Measurements from ENCODE around the gene CDH23. TPM values are rescaled to one million over a fixed set of nuclear protein-coding genes. Genes with fewer than 3 reads are reported as not detected.

CDH23 gene
- total and polyA plus RNA-seq, 2 experiments from 2014 or later, result 0.30 to 1.5 TPM

GRCh38 chr10:71582506-71583475, 186.1 kb downstream of the CDH23 start:
- 58% methylated on average over 10 of the region's 21 CpGs for WGBS (ENCODE audit: low lambda C conversion rate, missing lambda C conversion rate)
- no peak overlapping the region for H3K4me2 ChIP-seq

DNA sequence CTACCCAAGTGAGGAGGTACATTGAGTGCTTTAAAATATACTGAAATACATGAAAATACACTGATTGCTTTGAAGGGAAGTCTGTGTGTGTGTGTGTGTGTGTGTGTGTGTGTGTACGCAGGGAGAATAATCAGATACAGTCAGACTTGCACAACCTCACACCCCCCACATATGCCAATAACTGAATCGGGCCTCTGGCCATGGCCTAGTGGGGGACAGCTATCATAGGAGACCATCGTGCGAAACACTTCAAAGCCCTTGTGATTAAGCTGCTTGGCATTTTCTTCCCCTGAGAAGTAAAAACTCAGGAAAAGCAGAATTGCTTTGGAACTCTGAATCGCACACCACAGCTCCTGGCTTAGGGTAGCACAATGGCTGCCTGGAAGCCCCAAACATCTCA, 187.7 kb downstream of the CDH23 start:
- Histone ChIP-seq H3K4me2 (no peak overlapping the region), H2AFZ (no peak overlapping the region), H3K27me3 (peaks cover 7% of the 10 kb centered on the region), H3K79me2 (no peaks in the 10 kb centered on the region), H3K9me3 (ENCODE audit: low read depth) (no peaks in the 10 kb centered on the region), H3K4me3 (no peak overlapping the region), H3K9me2 (replicated peaks; ENCODE audit: insufficient read depth) (no peaks in the 10 kb centered on the region), H3K36me3 (replicated peaks; ENCODE audit: insufficient read depth, low read depth) (no peaks in the 10 kb centered on the region), H3K27ac (no peak overlapping the region), H4K20me1 (ENCODE audit: insufficient read depth, poor library complexity, severe bottlenecking) (no peaks in the 10 kb centered on the region), H3K4me1 (ENCODE audit: insufficient read depth) (no peaks in the 10 kb centered on the region)
- no peak for TF ChIP-seq EZH2 (IDR thresholded peaks at IDR 0.05; ENCODE audit: borderline replicate concordance)
- TF ChIP-seq EZH2phosphoT487 (IDR thresholded peaks at IDR 0.05; ENCODE audit: low read depth, severe bottlenecking, unreplicated experiment), result no peak
- TF ChIP-seq, protein P1, sequence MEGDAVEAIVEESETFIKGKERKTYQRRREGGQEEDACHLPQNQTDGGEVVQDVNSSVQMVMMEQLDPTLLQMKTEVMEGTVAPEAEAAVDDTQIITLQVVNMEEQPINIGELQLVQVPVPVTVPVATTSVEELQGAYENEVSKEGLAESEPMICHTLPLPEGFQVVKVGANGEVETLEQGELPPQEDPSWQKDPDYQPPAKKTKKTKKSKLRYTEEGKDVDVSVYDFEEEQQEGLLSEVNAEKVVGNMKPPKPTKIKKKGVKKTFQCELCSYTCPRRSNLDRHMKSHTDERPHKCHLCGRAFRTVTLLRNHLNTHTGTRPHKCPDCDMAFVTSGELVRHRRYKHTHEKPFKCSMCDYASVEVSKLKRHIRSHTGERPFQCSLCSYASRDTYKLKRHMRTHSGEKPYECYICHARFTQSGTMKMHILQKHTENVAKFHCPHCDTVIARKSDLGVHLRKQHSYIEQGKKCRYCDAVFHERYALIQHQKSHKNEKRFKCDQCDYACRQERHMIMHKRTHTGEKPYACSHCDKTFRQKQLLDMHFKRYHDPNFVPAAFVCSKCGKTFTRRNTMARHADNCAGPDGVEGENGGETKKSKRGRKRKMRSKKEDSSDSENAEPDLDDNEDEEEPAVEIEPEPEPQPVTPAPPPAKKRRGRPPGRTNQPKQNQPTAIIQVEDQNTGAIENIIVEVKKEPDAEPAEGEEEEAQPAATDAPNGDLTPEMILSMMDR (IDR thresholded peaks at IDR 0.05; ENCODE audit: poor library complexity), result no peak
- DNase-seq (ENCODE audit: low spot score), result no peak
- 74% methylated on average over 5 of the region's 5 CpGs for WGBS (ENCODE audit: low lambda C conversion rate, missing lambda C conversion rate)

More at GRCh38 chr10:71582506-71583475, 186.1 kb downstream of the CDH23 start:
- Histone ChIP-seq H3K4me3 (no peak overlapping the region), H4K20me1 (ENCODE audit: insufficient read depth, poor library complexity, severe bottlenecking) (no peaks in the 10 kb centered on the region), H3K27ac (no peak overlapping the region), H2AFZ (no peak overlapping the region), H3K9me2 (replicated peaks; ENCODE audit: insufficient read depth) (no peaks in the 10 kb centered on the region), H3K27me3 (peaks cover 7% of the 10 kb centered on the region), H3K36me3 (replicated peaks; ENCODE audit: insufficient read depth, low read depth) (no peaks in the 10 kb centered on the region), H3K4me1 (ENCODE audit: insufficient read depth) (no peaks in the 10 kb centered on the region), H3K79me2 (no peaks in the 10 kb centered on the region), H3K9me3 (ENCODE audit: low read depth) (no peaks in the 10 kb centered on the region)
- no peak for DNase-seq (ENCODE audit: low spot score)
- TF ChIP-seq EZH2phosphoT487 (IDR thresholded peaks at IDR 0.05; ENCODE audit: low read depth, severe bottlenecking, unreplicated experiment), result no peak
- TF ChIP-seq, protein P1 (IDR thresholded peaks at IDR 0.05; ENCODE audit: poor library complexity), result no peak

GRCh38 chr10:71584902-71585563, 188.3 kb downstream of the CDH23 start:
- TF ChIP-seq EZH2phosphoT487 (IDR thresholded peaks at IDR 0.05; ENCODE audit: low read depth, severe bottlenecking, unreplicated experiment), result no peak
- no peak for TF ChIP-seq EZH2 (IDR thresholded peaks at IDR 0.05; ENCODE audit: borderline replicate concordance)
- TF ChIP-seq, protein P1 (IDR thresholded peaks at IDR 0.05; ENCODE audit: poor library complexity), result no peak
- H3K36me3 ChIP-seq (replicated peaks; ENCODE audit: insufficient read depth, low read depth), result no peaks in the 10 kb centered on the region
- H3K79me2 ChIP-seq, result no peaks in the 10 kb centered on the region
- H2AFZ ChIP-seq, result no peak overlapping the region
- no peaks in the 10 kb centered on the region for H3K9me3 ChIP-seq (ENCODE audit: low read depth)
- peaks cover 7% of the 10 kb centered on the region for H3K27me3 ChIP-seq
- no peak for DNase-seq (ENCODE audit: low spot score)
- H3K4me1 ChIP-seq (ENCODE audit: insufficient read depth), result no peaks in the 10 kb centered on the region
- H3K4me3 ChIP-seq, result no peak overlapping the region
- no peaks in the 10 kb centered on the region for H3K9me2 ChIP-seq (replicated peaks; ENCODE audit: insufficient read depth)
- 89% methylated on average over 10 of the region's 10 CpGs for WGBS (ENCODE audit: low lambda C conversion rate, missing lambda C conversion rate)
- no peaks in the 10 kb centered on the region for H4K20me1 ChIP-seq (ENCODE audit: insufficient read depth, poor library complexity, severe bottlenecking)
- H3K27ac ChIP-seq, result no peak overlapping the region
- no peak overlapping the region for H3K4me2 ChIP-seq
